GM12878 (cell line): ENCODE measurements around the gene CRYGN. TPM values are rescaled to one million over a fixed set of nuclear protein-coding genes. Genes with fewer than 3 reads are reported as not detected.

Source experiments
- ATAC-seq: fragments of 200-7000 bp; cut with Tn5 transposase; 3 replicates; pipeline ENCODE4 v1.9.1; 2020; ENCODE audit warnings: mild to moderate bottlenecking, moderate library complexity
- BruUV-seq: library from RNA; stranded (reverse); fragments of 400-500 nt; replicated peaks from 2 replicates; lab custom pipeline; 2021; lab: Mats Ljungman, UMichigan
- CTCF ChIA-PET: fragments of 300-600 bp; sonication (Branson Sonifier 250); formaldehyde crosslinking; extraction: SDS; loops from one replicate; lab custom pipeline; 2021; ENCODE audit warnings: inconsistent platforms; lab: Yijun Ruan, JAX
- POLR2A ChIA-PET: fragments of 350-600 bp; formaldehyde crosslinking; extraction: SDS; loops from one replicate; lab custom pipeline; 2021; ENCODE audit warnings: inconsistent platforms; lab: Charles Lee
- RAD21 ChIA-PET: fragments of 300-600 bp; sonication (Branson Sonifier 250); formaldehyde crosslinking; loops from one replicate; lab custom pipeline; 2023; ENCODE audit warnings: antibody characterized with exemption; ENCODE audit not compliant: unreplicated experiment; lab: Charles Lee
- SMC1A ChIA-PET: fragments of 300-600 bp; sonication (Branson Sonifier 250); formaldehyde crosslinking; loops from one replicate; lab custom pipeline; 2023; ENCODE audit not compliant: unreplicated experiment, uncharacterized antibody; lab: Charles Lee
- DNase-seq: peaks from one replicate; pipeline ENCODE4 v3.0.0-alpha.2; 2011; ENCODE audit warnings: low read depth, low spot score
- FAIRE-seq: peaks from 3 replicates; lab custom pipeline; 2011; peaks lifted over from hg19 to GRCh38; lab: Jason Lieb, UNC
- H2AFZ ChIP-seq: 2 replicates; pipeline ENCODE4 v1.6.0; 2011; ENCODE audit warnings: low read depth, low read length, control low read depth; ENCODE audit not compliant: control insufficient read depth
- H3K27ac ChIP-seq: 2 replicates; pipeline ENCODE4 v1.5.1; 2011; ENCODE audit warnings: control low read depth; ENCODE audit not compliant: control insufficient read depth, insufficient read depth
- H3K27me3 ChIP-seq, 2 experiments: replicated peaks in 1 of 2; 2 replicates each; pipeline versions ENCODE4 v1.6.0 to v1.6.1; 2011; ENCODE audit warnings: low read length in 1 of 2; ENCODE audit not compliant: control insufficient read depth in 2 of 2, insufficient read depth in 2 of 2
- H3K36me3 ChIP-seq, 2 experiments: 2 replicates each; pipeline ENCODE4 v1.5.1; 2011; ENCODE audit warnings: low read length in 1 of 2; ENCODE audit not compliant: control insufficient read depth in 2 of 2, insufficient read depth in 2 of 2
- H3K4me1 ChIP-seq: 2 replicates; pipeline ENCODE4 v1.6.1; 2011; ENCODE audit warnings: mild to moderate bottlenecking, low read length, moderate library complexity, mixed read lengths; ENCODE audit not compliant: control insufficient read depth, insufficient read depth
- H3K4me2 ChIP-seq: 2 replicates; pipeline ENCODE4 v1.6.0; 2011; ENCODE audit warnings: control low read depth; ENCODE audit not compliant: control insufficient read depth, insufficient read depth
- H3K4me3 ChIP-seq: fragments of 200-600 bp; sonication (generic); 2 replicates; pipeline ENCODE4 v1.5.1; 2016
- H3K79me2 ChIP-seq: 2 replicates; pipeline ENCODE4 v1.6.0; 2011; ENCODE audit warnings: low read length; ENCODE audit not compliant: control insufficient read depth, insufficient read depth
- H3K9ac ChIP-seq: 2 replicates; pipeline ENCODE4 v1.8.0; 2011; ENCODE audit warnings: low read length, control low read depth, mixed read lengths; ENCODE audit not compliant: control insufficient read depth, insufficient read depth
- H3K9me3 ChIP-seq: replicated peaks from 3 replicates; pipeline ENCODE4 v1.5.1; 2011; ENCODE audit warnings: mild to moderate bottlenecking, low read length; ENCODE audit not compliant: control insufficient read depth, insufficient read depth
- H4K20me1 ChIP-seq: 2 replicates; pipeline ENCODE4 v1.6.0; 2011; ENCODE audit not compliant: control insufficient read depth, insufficient read depth
- CHD2 ChIP-seq: IDR thresholded peaks from 2 replicates; pipeline ENCODE4 v1.6.1; 2011; ENCODE audit warnings: low read depth, low read length, improper control_type of control experiment, borderline replicate concordance
- EP300 ChIP-seq, 2 experiments: fragments of 150-350 bp in 1 of 2; IDR thresholded peaks; 2 replicates each; pipeline ENCODE4 v1.6.1; 2011 to 2012; ENCODE audit warnings: low read depth in 2 of 2, low read length in 2 of 2, borderline replicate concordance in 1 of 2, improper control_type of control experiment in 1 of 2, inconsistent platforms in 1 of 2; ENCODE audit not compliant: control insufficient read depth in 1 of 2
- FOXM1 ChIP-seq: IDR thresholded peaks from 2 replicates; pipeline ENCODE4 v1.6.1; 2012; ENCODE audit warnings: low read depth, mild to moderate bottlenecking, inconsistent platforms, low read length, moderate library complexity
- NFXL1 ChIP-seq: fragments of 450-650 bp; IDR thresholded peaks from 2 replicates; pipeline ENCODE4 v1.6.1; 2017; ENCODE audit warnings: antibody characterized with exemption, mild to moderate bottlenecking, borderline replicate concordance
- NFYB ChIP-seq: IDR thresholded peaks from 2 replicates; pipeline ENCODE4 v1.6.1; 2011; ENCODE audit warnings: low read depth, mild to moderate bottlenecking, low read length, improper control_type of control experiment, moderate library complexity; ENCODE audit not compliant: insufficient read depth
- RCOR1 ChIP-seq: conservative IDR thresholded peaks from 2 replicates; pipeline ENCODE4 v1.6.1; 2012; ENCODE audit warnings: low read depth, low read length, improper control_type of control experiment
- RELB ChIP-seq: fragments of 450-650 bp; IDR thresholded peaks from 2 replicates; pipeline ENCODE4 v1.6.1; 2017; ENCODE audit warnings: low read depth, mild to moderate bottlenecking, moderate library complexity
- SMAD5 ChIP-seq: IDR thresholded peaks from 2 replicates; pipeline ENCODE4 v1.6.1; 2016; ENCODE audit warnings: antibody characterized with exemption, low read depth
- STAT1 ChIP-seq: fragments of 450-650 bp; conservative IDR thresholded peaks from 2 replicates; pipeline ENCODE4 v1.6.1; 2014; ENCODE audit warnings: antibody characterized with exemption, mild to moderate bottlenecking
- TARDBP ChIP-seq: IDR thresholded peaks from 2 replicates; pipeline ENCODE4 v1.6.1; 2016; ENCODE audit warnings: borderline replicate concordance
- ZNF384 ChIP-seq: IDR thresholded peaks from 2 replicates; pipeline ENCODE4 v1.6.1; 2012; ENCODE audit warnings: low read depth, mild to moderate bottlenecking, low read length, improper control_type of control experiment, borderline replicate concordance
- WGBS: methylation state at CpG from one replicate; pipeline ENCODE4 v1.1.6; 2016; ENCODE audit warnings: low lambda C conversion rate; ENCODE audit not compliant: insufficient replicate concordance, insufficient coverage; ENCODE audit errors: missing lambda C conversion rate; 5-methylcytosine and 5-hydroxymethylcytosine counted together
- in situ Hi-C: fragments of 300-500 bp; cut with MboI; formaldehyde crosslinking; loops from 9 replicates; pipeline ENCODE4 v1.14.3; 2018; ENCODE audit warnings: mixed read lengths
- intact Hi-C: fragments of 100-400 bp; cut with micrococcal nuclease; formaldehyde crosslinking; loops from one replicate; pipeline ENCODE4 v1.14.2; 2022; ENCODE audit not compliant: unreplicated experiment
- polyA plus RNA-seq, 11 experiments: library from polyadenylated mRNA; depleted of rRNA in 4 of 11; unstranded in 6 of 11; stranded (reverse) in 5 of 11; fragments of >200 nt; fragmentation: Nextera tagmentation in 4 of 11; fragmentation: Illumina TruSeq in 1 of 11; extraction: Ambion mirVana in 4 of 11; extraction: Trizol in 1 of 11; gene quantifications; 1 replicate in 1 of 11; 2 replicates in 10 of 11; pipeline versions ENCODE4 v1.2.1 to v1.2.3, GENCODE V29; 2011 to 2016; ENCODE audit warnings: inconsistent platforms in 2 of 11, missing spikeins in 2 of 11, low read depth in 1 of 11
- total RNA-seq, 4 experiments: library from RNA; depleted of rRNA in 3 of 4; stranded (reverse); fragments of >200 nt in 3 of 4; fragmentation: Illumina TruSeq in 1 of 4; extraction: Trizol in 1 of 4; gene quantifications; 2 replicates each; pipeline versions ENCODE4 v1.2.1 to v1.2.3, GENCODE V29; 2013 to 2021

Gene CRYGN
- total and polyA plus RNA-seq, 10 of the 15 experiments (the other 5 are each of a cell fraction or from before 2014, with no cell fraction given), result not detected

GRCh38 chr7:151410405-151411390 lies 29.2 kb downstream of the CRYGN start:
- DNase-seq (no peak), ATAC-seq (no peak), FAIRE-seq (no peak)
- H3K79me2 ChIP-seq, result no peaks in the 10 kb centered on the region
- in situ Hi-C loops (no loop called here), intact Hi-C loops (no loop called here)
- WGBS, result 34% methylated on average over 54 of the region's 55 CpGs
- no peak overlapping the region for H3K9ac ChIP-seq
- SMC1A ChIA-PET, result no interaction called here
- CTCF ChIA-PET, result no interaction called here
- no peak overlapping the region for H3K27ac ChIP-seq
- no peaks in the 10 kb centered on the region for H3K4me1 ChIP-seq
- H4K20me1 ChIP-seq, result no peaks in the 10 kb centered on the region
- no peak overlapping the region for H3K4me2 ChIP-seq
- POLR2A ChIA-PET, result interaction anchor here (0.7 kb wide), 1 partner anchor 57 kb away, joined by 3 read pairs; no protein-coding TSS in a partner anchor
- no peak overlapping the region; the same call in 1 of the 2 replicates for H2AFZ ChIP-seq
- TF ChIP-seq RCOR1 (no peak), EP300 (IDR thresholded peaks at IDR 0.05; ENCODE audit: borderline replicate concordance in 1 of 2, control insufficient read depth in 1 of 2, low read depth in 2 of 2, low read length in 2 of 2) (no peak), FOXM1 (no peak), NFYB (no peak), CHD2 (no peak), STAT1 (no peak), RELB (no peak), NFXL1 (no peak), SMAD5 (no peak), ZNF384 (no peak), TARDBP (no peak)
- H3K36me3 ChIP-seq, result no peaks in the 10 kb centered on the region
- BruUV-seq, result no TSS peak
- no peak overlapping the region for H3K4me3 ChIP-seq
- H3K27me3 ChIP-seq, result peaks cover 12 to 15% of the 10 kb centered on the region in 2 experiments
- no peaks in the 10 kb centered on the region for H3K9me3 ChIP-seq
- RAD21 ChIA-PET, result interaction anchor here (1.6 kb wide), 1 partner anchor 107 kb away, joined by 3 read pairs; no protein-coding TSS in a partner anchor
